DND-41 (cell line): ENCODE measurements around the gene IGFBP7.

Source experiments
- ATAC-seq: fragments of 200-7000 bp; cut with Tn5 transposase; 3 replicates; pipeline ENCODE4 v1.9.1; 2021; ENCODE audit warnings: low read depth; ENCODE audit not compliant: insufficient read depth
- DNase-seq: peaks from one replicate; pipeline ENCODE4 v3.0.0-alpha.2; 2020
- H2AFZ ChIP-seq: 2 replicates; pipeline ENCODE4 v1.6.0; 2012; ENCODE audit warnings: low read depth, low read length
- H3K27ac ChIP-seq: 2 replicates; pipeline ENCODE4 v1.5.1; 2012; ENCODE audit warnings: low read length, inconsistent platforms
- H3K27me3 ChIP-seq: fragments of 200-600 bp; sonication (generic); 2 replicates; pipeline ENCODE4 v1.6.0; 2012; ENCODE audit warnings: low read length, mild to moderate bottlenecking, inconsistent platforms; ENCODE audit not compliant: insufficient read depth, poor library complexity
- H3K36me3 ChIP-seq: 2 replicates; pipeline ENCODE4 v1.5.1; 2012; ENCODE audit warnings: low read length, inconsistent platforms; ENCODE audit not compliant: insufficient read depth
- H3K4me1 ChIP-seq: 2 replicates; pipeline ENCODE4 v1.5.1; 2012; ENCODE audit warnings: mild to moderate bottlenecking, low read length; ENCODE audit not compliant: insufficient read depth
- H3K4me2 ChIP-seq: 2 replicates; pipeline ENCODE4 v1.6.0; 2012; ENCODE audit warnings: mild to moderate bottlenecking, moderate library complexity, low read length, inconsistent platforms; ENCODE audit not compliant: insufficient read depth
- H3K4me3 ChIP-seq, 2 experiments: fragments of 200-600 bp in 1 of 2; shearing (Covaris generic) in 1 of 2; 2 replicates each; pipeline ENCODE4 v1.5.1; 2012 to 2016; ENCODE audit warnings: inconsistent platforms in 2 of 2, low read length in 2 of 2, mild to moderate bottlenecking in 2 of 2, low read depth in 1 of 2, moderate library complexity in 1 of 2
- H3K79me2 ChIP-seq: 2 replicates; pipeline ENCODE4 v1.6.0; 2012; ENCODE audit warnings: low read length, inconsistent platforms; ENCODE audit not compliant: insufficient read depth
- H3K9ac ChIP-seq: 2 replicates; pipeline ENCODE4 v1.6.0; 2012; ENCODE audit warnings: low read depth, mild to moderate bottlenecking, inconsistent platforms, low read length, moderate library complexity
- H3K9me3 ChIP-seq: 2 replicates; pipeline ENCODE4 v1.5.1; 2012; ENCODE audit warnings: low read length, moderate library complexity, mild to moderate bottlenecking, inconsistent platforms; ENCODE audit not compliant: insufficient read depth, severe bottlenecking
- H4K20me1 ChIP-seq: 2 replicates; pipeline ENCODE4 v1.6.0; 2012; ENCODE audit warnings: low read length; ENCODE audit not compliant: insufficient read depth
- CTCF ChIP-seq: IDR thresholded peaks from 2 replicates; pipeline ENCODE4 v1.5.1; 2012; ENCODE audit warnings: borderline replicate concordance, low read length, moderate library complexity, mild to moderate bottlenecking; ENCODE audit not compliant: poor library complexity, severe bottlenecking; ENCODE audit errors: extremely low read depth
- EZH2 ChIP-seq: IDR thresholded peaks from 3 replicates; pipeline ENCODE4 v1.6.1; 2012; ENCODE audit warnings: borderline replicate concordance, low read depth, mild to moderate bottlenecking, moderate library complexity, low read length, inconsistent platforms; ENCODE audit not compliant: severe bottlenecking

Gene IGFBP7

DNA sequence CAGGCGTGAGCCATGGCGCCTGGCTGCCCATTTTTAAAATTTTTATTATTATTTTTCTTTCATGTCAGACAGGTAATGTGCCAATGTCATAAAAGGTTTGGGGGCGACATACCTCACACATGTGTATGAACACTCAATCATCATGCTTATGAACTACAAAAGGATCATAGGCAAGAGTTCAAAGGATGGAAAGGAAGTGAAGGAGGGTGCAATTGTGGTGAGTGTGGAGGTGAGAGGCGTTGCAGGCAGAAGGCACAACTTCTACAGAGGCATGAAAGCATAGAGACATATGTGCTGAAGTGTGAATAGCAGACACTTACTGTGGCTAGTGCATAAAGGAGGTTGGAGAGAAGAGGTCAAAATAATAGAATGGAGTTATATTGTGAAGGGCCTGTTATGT, 4.0 kb downstream of the IGFBP7 start:
- no peak for DNase-seq
- no peaks in the 10 kb centered on the region for H4K20me1 ChIP-seq
- H3K36me3 ChIP-seq = no peaks in the 10 kb centered on the region
- no peaks in the 10 kb centered on the region for H3K79me2 ChIP-seq
- TF ChIP-seq EZH2 (no peak), CTCF (no peak)
- no peak overlapping the region for H3K4me3 ChIP-seq
- no peak overlapping the region for H2AFZ ChIP-seq
- no peak overlapping the region for H3K4me2 ChIP-seq
- peaks cover 9% of the 10 kb centered on the region for H3K4me1 ChIP-seq
- H3K27me3 ChIP-seq = no peaks in the 10 kb centered on the region
- no peak overlapping the region for H3K9ac ChIP-seq
- H3K9me3 ChIP-seq = no peaks in the 10 kb centered on the region
- no peak overlapping the region for H3K27ac ChIP-seq
- ATAC-seq = no peak

- no peak overlapping the region for H3K4me2 ChIP-seq
- H2AFZ ChIP-seq = no peak overlapping the region
- H3K27ac ChIP-seq = no peak overlapping the region
- TF ChIP-seq CTCF (no peak), EZH2 (no peak)
- H3K27me3 ChIP-seq = no peaks in the 10 kb centered on the region
- H3K4me3 ChIP-seq = no peak overlapping the region
- no peaks in the 10 kb centered on the region for H3K9me3 ChIP-seq
- no peaks in the 10 kb centered on the region for H3K79me2 ChIP-seq
- no peaks in the 10 kb centered on the region for H3K36me3 ChIP-seq
- H4K20me1 ChIP-seq = no peaks in the 10 kb centered on the region
- no peak for ATAC-seq
- no peaks in the 10 kb centered on the region for H3K4me1 ChIP-seq
- no peak overlapping the region for H3K9ac ChIP-seq
- DNase-seq = no peak
Measured at GRCh38 chr4:57104706-57105560, 5.3 kb downstream of the IGFBP7 start.

DNA sequence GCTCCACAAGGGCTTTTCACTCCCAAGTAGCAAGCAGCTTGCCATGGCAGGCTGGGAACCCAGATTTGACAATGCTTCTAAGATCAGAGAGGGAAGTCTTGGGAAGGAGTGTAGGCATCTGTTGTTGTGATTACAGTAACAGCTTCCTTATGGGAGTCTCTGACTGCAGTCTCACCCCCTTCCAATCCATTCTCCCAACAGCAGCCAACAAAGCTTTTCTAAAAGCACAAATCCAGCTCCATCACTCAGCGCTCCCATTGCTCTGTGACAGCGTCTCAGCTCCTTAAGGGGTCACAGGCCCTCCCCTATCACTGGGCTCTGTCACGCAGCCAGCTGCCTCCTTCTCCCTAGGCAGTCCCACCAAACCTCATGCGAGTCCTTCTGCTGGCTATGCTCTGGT, 7.1 kb downstream of the IGFBP7 start:
- H3K79me2 ChIP-seq = no peaks in the 10 kb centered on the region
- H3K9me3 ChIP-seq = no peaks in the 10 kb centered on the region
- no peaks in the 10 kb centered on the region for H3K27me3 ChIP-seq
- no peaks in the 10 kb centered on the region for H4K20me1 ChIP-seq
- no peak overlapping the region for H2AFZ ChIP-seq
- no peak overlapping the region for H3K4me2 ChIP-seq
- no peak overlapping the region for H3K4me3 ChIP-seq
- no peak overlapping the region for H3K27ac ChIP-seq
- no peaks in the 10 kb centered on the region for H3K36me3 ChIP-seq
- TF ChIP-seq CTCF (no peak), EZH2 (no peak)
- no peak overlapping the region for H3K9ac ChIP-seq
- no peak for ATAC-seq
- no peak for DNase-seq
- no peaks in the 10 kb centered on the region for H3K4me1 ChIP-seq
